Kidney epithelial cell (primary cell): ENCODE measurements around the gene CCNJL. TPM values are rescaled to one million over a fixed set of nuclear protein-coding genes. Genes with fewer than 3 reads are reported as not detected.

ENCODE experiments used
- DNase-seq: peaks from one replicate; pipeline ENCODE4 v3.0.0-alpha.2; 2010; ENCODE audit warnings: low read depth
- H3K27me3 ChIP-seq: 2 replicates; pipeline ENCODE4 v1.6.0; 2011; ENCODE audit warnings: low read length; ENCODE audit not compliant: control insufficient read depth, insufficient read depth
- H3K36me3 ChIP-seq: 2 replicates; pipeline ENCODE4 v1.5.1; 2011; ENCODE audit warnings: low read length; ENCODE audit not compliant: control insufficient read depth, insufficient read depth
- H3K4me3 ChIP-seq: 2 replicates; pipeline ENCODE4 v1.5.1; 2011; ENCODE audit warnings: low read depth, mild to moderate bottlenecking, control low read depth, low read length
- CTCF ChIP-seq: IDR thresholded peaks from 2 replicates; pipeline ENCODE4 v1.5.1; 2011; ENCODE audit warnings: mild to moderate bottlenecking, moderate library complexity, low read length, control low read depth, inconsistent platforms; ENCODE audit not compliant: insufficient read depth, poor library complexity, severe bottlenecking
- total RNA-seq: library from RNA; depleted of rRNA; stranded (reverse); fragments of >200 nt; gene quantifications from 2 replicates; pipeline ENCODE4 v1.2.3, GENCODE V29; 2015

Gene CCNJL
- total RNA-seq, 1 donor from 2014 or later = 21.9 TPM

- no peak for TF ChIP-seq CTCF
- no peak for DNase-seq
- H3K36me3 ChIP-seq = no peaks in the 10 kb centered on the region
- no peaks in the 10 kb centered on the region for H3K27me3 ChIP-seq
- H3K4me3 ChIP-seq = no peak overlapping the region
Observed at GRCh38 chr5:160357861-160358411, 45.6 kb upstream of the CCNJL start.

GRCh38 chr5:160357394-160357793 is 45.0 kb upstream of the CCNJL start:
- no peak for DNase-seq
- Histone ChIP-seq H3K36me3 (no peaks in the 10 kb centered on the region), H3K27me3 (no peaks in the 10 kb centered on the region), H3K4me3 (no peak overlapping the region)
- TF ChIP-seq CTCF = no peak

GRCh38 chr5:160356550-160357347 is 44.4 kb upstream of the CCNJL start:
- no peaks in the 10 kb centered on the region for H3K27me3 ChIP-seq
- H3K36me3 ChIP-seq = no peaks in the 10 kb centered on the region
- no peak for TF ChIP-seq CTCF
- DNase-seq = no peak
- no peak overlapping the region for H3K4me3 ChIP-seq

GRCh38 chr5:160354666-160355065 is 42.3 kb upstream of the CCNJL start:
- TF ChIP-seq CTCF = no peak
- no peak for DNase-seq
- H3K36me3 ChIP-seq = no peaks in the 10 kb centered on the region

GRCh38 chr5:160353379-160353778 is 41.0 kb upstream of the CCNJL start:
- DNase-seq = no peak
- TF ChIP-seq CTCF = no peak
- Histone ChIP-seq H3K4me3 (no peak overlapping the region), H3K36me3 (no peaks in the 10 kb centered on the region), H3K27me3 (no peaks in the 10 kb centered on the region)

More at GRCh38 chr5:160354666-160355065, 42.3 kb upstream of the CCNJL start:
- no peak overlapping the region for H3K4me3 ChIP-seq
- no peaks in the 10 kb centered on the region for H3K27me3 ChIP-seq
